Left ventricle myocardium inferior (tissue), 1 donor: ENCODE data around the gene KCP. TPM values are rescaled to one million over a fixed set of nuclear protein-coding genes. Genes with fewer than 3 reads are reported as not detected.
A peak's percentile ranks its signal among the peaks of the same experiment; 100 is the strongest.

ENCODE experiments used
- DNase-seq: peaks from one replicate; pipeline ENCODE4 v3.0.0-alpha.2; 2020
- H3K27ac ChIP-seq: fragments of 200-600 bp; replicated peaks from 2 replicates; pipeline ENCODE4 v1.8.0; 2021
- H3K27me3 ChIP-seq: fragments of 200-600 bp; 2 replicates; pipeline ENCODE4 v1.8.0; 2021; ENCODE audit warnings: low read depth
- H3K36me3 ChIP-seq: fragments of 200-600 bp; 2 replicates; pipeline ENCODE4 v1.8.0; 2021
- H3K4me1 ChIP-seq: fragments of 200-600 bp; 2 replicates; pipeline ENCODE4 v1.8.0; 2021
- H3K4me3 ChIP-seq: fragments of 200-600 bp; 2 replicates; pipeline ENCODE4 v1.8.0; 2021; ENCODE audit warnings: mild to moderate bottlenecking, moderate library complexity
- H3K9me3 ChIP-seq: fragments of 200-600 bp; replicated peaks from 2 replicates; pipeline ENCODE4 v1.8.0; 2021
- intact Hi-C: fragments of 100-400 bp; cut with micrococcal nuclease; formaldehyde crosslinking; loops from one replicate; pipeline ENCODE4 v1.11.0; 2022
- total RNA-seq: library from RNA; stranded (reverse); fragmentation: NEBNext Ultra II Directional; extraction: Animal tissue kit (Norgen Biotek cat#: 25700); gene quantifications from one replicate; pipeline ENCODE4 v1.2.1, GENCODE V29; 2021
- TF ChIP-seq, protein P1 (sequence below): fragments of 200-600 bp; IDR thresholded peaks from 2 replicates; pipeline ENCODE4 v1.8.0; 2021; ENCODE audit warnings: antibody characterized with exemption, mild to moderate bottlenecking, borderline replicate concordance
- donor health status: DM: no; HTN: yes; CAD: no; lungs with severe emphysema.

The KCP gene
- total RNA-seq, 1 donor from 2014 or later = 0.19 TPM

DNA sequence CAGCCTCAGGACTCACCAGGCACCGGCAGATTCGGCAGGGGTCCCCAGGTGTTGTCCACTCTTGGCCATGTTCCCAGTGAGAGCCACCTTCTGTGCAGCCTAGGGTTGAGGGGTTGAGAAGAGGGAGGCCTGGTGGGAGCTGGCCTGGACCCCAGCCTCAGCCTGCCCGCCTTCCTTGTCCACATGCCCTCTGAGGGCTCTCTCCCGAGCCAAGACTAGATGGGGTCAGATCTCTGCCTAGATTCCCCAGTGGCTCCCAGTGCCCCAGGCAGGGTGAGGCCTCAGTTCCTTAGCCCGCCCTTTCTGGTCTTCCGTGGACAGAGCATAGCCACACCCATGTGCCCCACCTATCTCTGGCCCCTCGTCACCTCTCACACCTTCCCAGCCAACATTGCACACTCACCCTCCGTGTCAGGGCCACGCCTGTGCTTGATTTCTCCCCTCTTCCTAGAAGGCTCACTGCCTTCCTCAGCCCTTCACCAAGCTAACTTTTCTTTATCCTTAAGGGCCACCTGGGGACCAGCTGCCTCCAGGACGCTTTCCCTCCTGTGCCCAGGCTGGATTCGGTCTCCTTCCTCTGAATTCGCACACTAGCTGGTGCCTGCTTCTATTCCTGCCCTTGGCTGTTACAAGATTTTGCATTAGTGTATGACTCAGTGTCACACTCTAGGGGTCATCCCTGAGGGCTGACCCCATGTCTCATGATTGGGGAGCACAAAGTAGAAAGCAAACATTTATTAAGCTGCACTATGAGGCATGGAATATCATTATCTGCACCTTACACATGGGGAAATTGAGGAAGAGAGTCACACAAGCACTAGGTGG, 7.5 kb downstream of the KCP start:
- Histone ChIP-seq H3K9me3 (peaks cover 11% of the 10 kb centered on the region), H3K4me1 (no peaks in the 10 kb centered on the region), H3K36me3 (no peaks in the 10 kb centered on the region), H3K27me3 (peaks cover 36% of the 10 kb centered on the region), H3K27ac (no peak overlapping the region), H3K4me3 (no peak overlapping the region)
- no peak for DNase-seq
- intact Hi-C loops = loop anchor here (10.0 kb wide), 1 partner anchor 192 kb away; no protein-coding TSS in a partner anchor
- TF ChIP-seq, protein P1, sequence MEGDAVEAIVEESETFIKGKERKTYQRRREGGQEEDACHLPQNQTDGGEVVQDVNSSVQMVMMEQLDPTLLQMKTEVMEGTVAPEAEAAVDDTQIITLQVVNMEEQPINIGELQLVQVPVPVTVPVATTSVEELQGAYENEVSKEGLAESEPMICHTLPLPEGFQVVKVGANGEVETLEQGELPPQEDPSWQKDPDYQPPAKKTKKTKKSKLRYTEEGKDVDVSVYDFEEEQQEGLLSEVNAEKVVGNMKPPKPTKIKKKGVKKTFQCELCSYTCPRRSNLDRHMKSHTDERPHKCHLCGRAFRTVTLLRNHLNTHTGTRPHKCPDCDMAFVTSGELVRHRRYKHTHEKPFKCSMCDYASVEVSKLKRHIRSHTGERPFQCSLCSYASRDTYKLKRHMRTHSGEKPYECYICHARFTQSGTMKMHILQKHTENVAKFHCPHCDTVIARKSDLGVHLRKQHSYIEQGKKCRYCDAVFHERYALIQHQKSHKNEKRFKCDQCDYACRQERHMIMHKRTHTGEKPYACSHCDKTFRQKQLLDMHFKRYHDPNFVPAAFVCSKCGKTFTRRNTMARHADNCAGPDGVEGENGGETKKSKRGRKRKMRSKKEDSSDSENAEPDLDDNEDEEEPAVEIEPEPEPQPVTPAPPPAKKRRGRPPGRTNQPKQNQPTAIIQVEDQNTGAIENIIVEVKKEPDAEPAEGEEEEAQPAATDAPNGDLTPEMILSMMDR = no peak

DNA sequence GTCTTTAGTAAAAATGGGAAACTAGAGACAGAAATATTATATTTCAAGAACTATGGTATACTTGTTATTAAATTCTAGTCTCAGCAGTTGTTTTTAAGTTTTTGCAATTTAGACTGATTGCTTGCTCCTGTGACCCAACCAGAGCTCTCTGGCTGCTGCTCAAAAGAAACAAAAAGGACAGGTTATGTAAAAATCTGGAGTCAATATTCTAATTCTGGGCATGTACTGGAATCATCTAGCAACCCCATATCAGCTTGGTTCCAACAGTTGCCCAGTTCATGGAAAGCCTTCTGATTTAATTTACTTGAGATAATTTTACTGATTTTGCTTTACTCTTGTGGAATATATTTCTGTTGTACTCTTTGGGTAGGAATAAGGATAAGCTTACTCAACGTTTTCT, 10.3 kb downstream of the KCP start:
- intact Hi-C loops = loop anchor here (10.0 kb wide), 1 partner anchor 195 kb away; no protein-coding TSS in a partner anchor
- H3K27ac ChIP-seq = no peak overlapping the region
- H3K27me3 ChIP-seq = peaks cover 14% of the 10 kb centered on the region
- H3K4me1 ChIP-seq = no peaks in the 10 kb centered on the region
- H3K4me3 ChIP-seq = no peak overlapping the region
- H3K36me3 ChIP-seq = no peaks in the 10 kb centered on the region
- no peak for DNase-seq
- TF ChIP-seq, protein P1 = no peak
- H3K9me3 ChIP-seq = peaks cover 11% of the 10 kb centered on the region

DNA sequence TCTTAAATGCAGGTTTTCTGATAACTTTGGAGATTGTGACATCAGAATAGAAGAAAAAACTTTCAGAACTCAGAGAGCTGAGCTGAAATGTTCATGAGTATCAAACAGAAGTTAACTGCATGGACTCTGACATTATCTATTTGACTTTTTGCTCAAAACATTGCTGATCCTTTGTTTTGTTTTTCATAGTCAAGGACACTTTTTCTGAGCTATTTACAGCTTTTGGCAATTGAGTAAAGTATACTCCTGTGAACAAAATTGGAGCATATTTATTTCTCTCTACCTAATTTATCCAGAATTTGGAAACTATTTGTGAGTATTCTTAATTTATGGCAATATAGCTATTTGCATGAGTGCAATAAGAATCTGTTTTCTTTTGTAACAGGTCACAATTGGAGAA, 11.1 kb downstream of the KCP start:
- DNase-seq = no peak
- H3K4me3 ChIP-seq = no peak overlapping the region
- TF ChIP-seq, protein P1 = no peak
- no peaks in the 10 kb centered on the region for H3K36me3 ChIP-seq
- intact Hi-C loops = no loop called here
- H3K27ac ChIP-seq = no peak overlapping the region
- peaks cover 8% of the 10 kb centered on the region for H3K27me3 ChIP-seq
- H3K4me1 ChIP-seq = no peaks in the 10 kb centered on the region
- H3K9me3 ChIP-seq = peaks cover 11% of the 10 kb centered on the region

DNA sequence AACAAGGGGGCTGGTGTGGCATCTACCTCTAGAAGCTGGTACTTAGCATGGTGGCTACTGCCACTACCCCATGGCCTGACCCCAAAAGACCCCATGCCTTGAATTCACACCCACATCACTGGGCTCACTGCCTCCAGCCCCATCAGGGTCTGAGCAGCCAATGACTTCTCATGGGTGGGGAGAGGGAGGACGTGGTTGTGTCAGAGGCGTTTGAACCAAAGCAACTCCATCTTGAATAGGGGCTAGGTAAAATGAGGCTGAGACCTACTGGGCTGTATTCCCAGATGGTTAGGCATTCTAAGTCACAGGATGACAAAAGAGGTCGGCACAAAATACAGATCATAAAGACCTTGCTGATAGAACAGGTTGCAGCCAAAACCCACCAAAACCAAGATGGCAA, 15.2 kb downstream of the KCP start:
- intact Hi-C loops = no loop called here
- peaks cover 11% of the 10 kb centered on the region for H3K9me3 ChIP-seq
- H3K4me1 ChIP-seq = peaks cover 8% of the 10 kb centered on the region
- TF ChIP-seq, protein P1 = no peak
- no peak overlapping the region for H3K4me3 ChIP-seq
- H3K36me3 ChIP-seq = no peaks in the 10 kb centered on the region
- peak; percentile 3 for DNase-seq
- no peak overlapping the region for H3K27ac ChIP-seq
- peaks cover 23% of the 10 kb centered on the region for H3K27me3 ChIP-seq

DNA sequence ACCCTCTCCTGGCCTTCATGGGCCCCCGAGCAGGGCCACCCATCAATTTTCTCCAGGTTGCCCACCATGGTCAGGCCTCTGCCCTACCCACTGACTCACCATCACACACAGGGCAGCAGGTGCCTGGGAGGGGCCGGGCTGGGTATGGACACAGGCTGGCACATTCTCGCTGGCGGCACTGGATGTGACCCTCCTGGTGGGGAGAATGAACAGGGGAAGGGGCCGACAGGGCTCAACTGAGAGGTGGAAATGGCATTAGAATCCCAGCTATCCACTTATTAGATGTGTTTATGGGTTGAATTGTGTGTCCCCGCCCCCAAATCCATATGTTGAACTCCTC, 16.4 kb downstream of the KCP start:
- no peak overlapping the region for H3K4me3 ChIP-seq
- H3K36me3 ChIP-seq = no peaks in the 10 kb centered on the region
- intact Hi-C loops = no loop called here
- peaks cover 32% of the 10 kb centered on the region for H3K27me3 ChIP-seq
- H3K9me3 ChIP-seq = peaks cover 2% of the 10 kb centered on the region
- no peak overlapping the region for H3K27ac ChIP-seq
- TF ChIP-seq, protein P1 = no peak
- peaks cover 8% of the 10 kb centered on the region for H3K4me1 ChIP-seq
- peak; percentile 5 for DNase-seq
